Measurements from ENCODE around the gene PRPF19.

PRPF19 gene

GRCh38 chr11:60852117-60852981 lies 54.0 kb downstream of the PRPF19 start:
- no peak for DNase-seq (ENCODE audit: low read depth, low spot score)
- no peak overlapping the region for H3K27ac ChIP-seq

GRCh38 chr11:60851327-60852104 lies 54.9 kb downstream of the PRPF19 start:
- DNase-seq (ENCODE audit: low read depth, low spot score): no peak
- no peak overlapping the region for H3K27ac ChIP-seq

- no peak overlapping the region for H3K27ac ChIP-seq
- no peak for DNase-seq (ENCODE audit: low read depth, low spot score)
Measured at GRCh38 chr11:60849641-60850520, 56.5 kb downstream of the PRPF19 start.

GRCh38 chr11:60848714-60849151 lies 57.7 kb downstream of the PRPF19 start:
- H3K27ac ChIP-seq: no peak overlapping the region
- DNase-seq (ENCODE audit: low read depth, low spot score): no peak

- DNase-seq (ENCODE audit: low read depth, low spot score): no peak
- H3K27ac ChIP-seq: no peak overlapping the region
Measured at GRCh38 chr11:60847896-60848295, 58.5 kb downstream of the PRPF19 start.

GRCh38 chr11:60847281-60847680 lies 59.1 kb downstream of the PRPF19 start:
- no peak overlapping the region for H3K27ac ChIP-seq
- no peak for DNase-seq (ENCODE audit: low read depth, low spot score)

- no peak for DNase-seq (ENCODE audit: low read depth, low spot score)
- H3K27ac ChIP-seq: no peak overlapping the region
Measured at GRCh38 chr11:60845338-60845737, 61.0 kb downstream of the PRPF19 start.

- H3K27ac ChIP-seq: no peak overlapping the region
Measured at GRCh38 chr11:60844870-60845221, 61.5 kb downstream of the PRPF19 start.

GRCh38 chr11:60844045-60844869 lies 62.1 kb downstream of the PRPF19 start:
- no peak overlapping the region for H3K27ac ChIP-seq
- DNase-seq (ENCODE audit: low read depth, low spot score): no peak

More at GRCh38 chr11:60844870-60845221, 61.5 kb downstream of the PRPF19 start:
- DNase-seq (ENCODE audit: low read depth, low spot score): no peak

- DNase-seq (ENCODE audit: low read depth, low spot score): no peak
- peak overlapping the region; percentile 38 for H3K27ac ChIP-seq
Measured at GRCh38 chr11:60842668-60843600, 63.5 kb downstream of the PRPF19 start.

GRCh38 chr11:60841797-60842667 lies 64.4 kb downstream of the PRPF19 start, which contains the start of gene CCDC86:
Gene CCDC86, plus strand, starts transcription at chr11:60842113. Its CDS starts 12 bp downstream, at chr11:60842125.
- DNase-seq (ENCODE audit: low read depth, low spot score): peak; percentile 79

More at GRCh38 chr11:60841797-60842667, 64.4 kb downstream of the PRPF19 start, which contains the start of gene CCDC86:
- H3K27ac ChIP-seq: peak within 1 kb of the TSS; percentile 38

Measured in epithelial cell of prostate (primary cell).